B cell (primary cell): ENCODE measurements around the gene DHX30. TPM values are rescaled to one million over a fixed set of nuclear protein-coding genes. Genes with fewer than 3 reads are reported as not detected.

Experiments used
- ATAC-seq: fragments of 200-7000 bp; cut with Tn5 transposase; one replicate; pipeline ENCODE4 v1.10.0; 2021; ENCODE audit warnings: low read depth, mild to moderate bottlenecking, moderate number of reproducible peaks, moderate library complexity
- CTCF ChIA-PET: fragments of 350-600 bp; sonication (Branson Sonifier 250); formaldehyde crosslinking; loops from one replicate; lab custom pipeline; 2021; ENCODE audit warnings: antibody characterized with exemption, inconsistent platforms; lab: Charles Lee
- POLR2A ChIA-PET: fragments of 350-600 bp; sonication (Branson Sonifier 250); formaldehyde crosslinking; loops from one replicate; lab custom pipeline; 2021; ENCODE audit warnings: antibody characterized with exemption; lab: Charles Lee
- DNase-seq: peaks from one replicate; pipeline ENCODE4 v3.0.0; 2013
- H2AFZ ChIP-seq: 2 replicates; pipeline ENCODE4 v1.6.1; 2012; ENCODE audit warnings: mild to moderate bottlenecking, low read depth, low read length; ENCODE audit not compliant: insufficient read depth, poor library complexity, severe bottlenecking
- H3K27ac ChIP-seq, 2 donors: 1 replicate in 1 of 2; 2 replicates in 1 of 2; pipeline ENCODE4 v1.5.1; 2012 to 2013; ENCODE audit warnings: low read length in 2 of 2, mild to moderate bottlenecking in 2 of 2, moderate library complexity in 1 of 2
- H3K27me3 ChIP-seq, 4 experiments: fragments of 200-600 bp in 1 of 4; sonication (generic) in 1 of 4; replicated peaks in 1 of 4; 1 replicate in 2 of 4; 2 replicates in 2 of 4; pipeline versions ENCODE4 v1.6.1 to v1.7.0; 2013 to 2016; ENCODE audit warnings: low read length in 3 of 4, mild to moderate bottlenecking in 2 of 4, mixed read lengths in 1 of 4, moderate library complexity in 1 of 4; ENCODE audit not compliant: insufficient read depth in 4 of 4, control insufficient read depth in 3 of 4; ENCODE audit errors: control extremely low read depth in 1 of 4
- H3K36me3 ChIP-seq, 2 experiments: replicated peaks in 1 of 2; 1 replicate in 1 of 2; 2 replicates in 1 of 2; pipeline versions ENCODE4 v1.6.1 to v1.7.1; 2013; ENCODE audit warnings: low read length in 1 of 2; ENCODE audit not compliant: insufficient read depth in 2 of 2, control insufficient read depth in 1 of 2; ENCODE audit errors: control extremely low read depth in 1 of 2, extremely low read depth in 1 of 2
- H3K4me1 ChIP-seq, 2 donors: fragments of 200-600 bp in 1 of 2; sonication (generic) in 1 of 2; 1 replicate in 1 of 2; 2 replicates in 1 of 2; pipeline versions ENCODE4 v1.5.1 to v1.6.1; 2013 to 2017; ENCODE audit warnings: low read length in 2 of 2; ENCODE audit not compliant: control insufficient read depth in 2 of 2, insufficient read depth in 2 of 2
- H3K4me2 ChIP-seq: replicated peaks from 2 replicates; pipeline ENCODE3; 2012; ENCODE audit warnings: mild to moderate bottlenecking, low read depth, low read length; ENCODE audit not compliant: poor library complexity, severe bottlenecking
- H3K4me3 ChIP-seq, 5 experiments: fragments of 200-600 bp in 1 of 5; sonication (generic) in 1 of 5; 1 replicate in 3 of 5; 2 replicates in 2 of 5; pipeline versions ENCODE4 v1.5.1 to v1.7.0; 2011 to 2016; ENCODE audit warnings: low read length in 4 of 5, mild to moderate bottlenecking in 4 of 5, low read depth in 2 of 5, control low read depth in 1 of 5, moderate library complexity in 1 of 5; ENCODE audit not compliant: insufficient read depth in 1 of 5; ENCODE audit errors: control extremely low read depth in 1 of 5, extremely low read depth in 1 of 5
- H3K79me2 ChIP-seq: fragments of 200-600 bp; sonication (generic); one replicate; pipeline ENCODE4 v1.6.0; 2016; ENCODE audit warnings: low read length; ENCODE audit not compliant: control insufficient read depth, insufficient read depth
- H3K9ac ChIP-seq: fragments of 200-600 bp; sonication (generic); 2 replicates; pipeline ENCODE4 v1.6.1; 2017; ENCODE audit warnings: mild to moderate bottlenecking, low read length, moderate library complexity
- H3K9me3 ChIP-seq, 3 donors: one replicate each; pipeline versions ENCODE4 v1.6.1 to v1.7.1; 2013; ENCODE audit warnings: low read length in 2 of 3; ENCODE audit not compliant: control insufficient read depth in 2 of 3, insufficient read depth in 1 of 3; ENCODE audit errors: control extremely low read depth in 1 of 3
- H4K20me1 ChIP-seq: 2 replicates; pipeline ENCODE4 v1.6.0; 2012; ENCODE audit warnings: mild to moderate bottlenecking, low read length; ENCODE audit not compliant: insufficient read depth, control insufficient read depth, poor library complexity, severe bottlenecking
- H3K27ac Mint-ChIP-seq: one replicate; pipeline ENCODE4 v1.8.0; 2021; ENCODE audit warnings: mixed read lengths
- H3K27me3 Mint-ChIP-seq: one replicate; pipeline ENCODE4 v1.8.0; 2021; ENCODE audit warnings: mixed read lengths
- H3K4me1 Mint-ChIP-seq: one replicate; pipeline ENCODE4 v1.8.0; 2021; ENCODE audit warnings: mixed read lengths
- H3K4me3 Mint-ChIP-seq: one replicate; pipeline ENCODE4 v1.8.0; 2021; ENCODE audit warnings: mixed read lengths
- H3K9me3 Mint-ChIP-seq: one replicate; pipeline ENCODE4 v1.8.0; 2022; ENCODE audit warnings: mixed read lengths; ENCODE audit not compliant: insufficient read depth
- EZH2 ChIP-seq: IDR thresholded peaks from 2 replicates; pipeline ENCODE4 v1.6.1; 2012; ENCODE audit warnings: borderline replicate concordance, low read depth, mild to moderate bottlenecking, moderate library complexity, low read length; ENCODE audit not compliant: insufficient read depth, poor library complexity, severe bottlenecking
- WGBS: methylation state at CpG from one replicate; pipeline ENCODE4 v1.1.5; 2013; ENCODE audit warnings: missing lambda C conversion rate; ENCODE audit not compliant: insufficient coverage; 5-methylcytosine and 5-hydroxymethylcytosine counted together
- intact Hi-C: fragments of 100-400 bp; cut with micrococcal nuclease; formaldehyde crosslinking; loops from one replicate; pipeline ENCODE4 v1.10.0; 2022
- polyA plus RNA-seq: library from polyadenylated mRNA; depleted of rRNA; stranded (reverse); fragments of >200 nt; gene quantifications from 2 replicates; pipeline ENCODE4 v1.2.3, GENCODE V29; 2012
- total RNA-seq, 2 donors: library from RNA; stranded (reverse); fragments of 120-200 nt in 1 of 2; gene quantifications; 1 replicate in 1 of 2; 2 replicates in 1 of 2; pipeline versions ENCODE4 v1.2.3 to v1.2.4, GENCODE V29; 2013 to 2022
- TF ChIP-seq, protein P1 (sequence below): fragments of 200-600 bp; IDR thresholded peaks from one replicate; pipeline ENCODE4 v1.8.0; 2022; ENCODE audit warnings: antibody characterized with exemption, mild to moderate bottlenecking

The DHX30 gene
- total and polyA plus RNA-seq, 2 donors (not counting 1 experiment from before 2014, with no cell fraction given), result 77.0 to 81.8 TPM

DNA sequence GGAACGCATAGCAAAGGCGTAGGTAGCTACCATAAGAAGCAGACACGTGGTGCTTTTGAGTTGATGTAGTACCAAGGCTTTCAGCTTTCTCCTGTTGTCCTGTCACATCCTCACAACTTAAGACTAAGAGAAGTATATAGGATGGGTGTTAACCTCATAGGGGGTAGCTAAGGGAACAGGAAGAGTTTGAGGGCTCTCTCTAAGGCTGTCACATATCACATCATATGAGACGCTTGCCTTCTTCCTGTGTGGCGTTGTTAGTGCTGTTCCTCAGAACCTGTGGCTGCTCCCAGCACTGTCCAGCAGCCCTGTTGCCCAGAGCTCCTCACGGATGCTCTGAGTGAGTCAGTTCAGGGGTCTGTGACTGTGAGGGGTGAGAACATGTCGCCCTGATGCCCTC, 14.7 kb downstream of the DHX30 start:
- ATAC-seq, result no peak
- Histone ChIP-seq H3K9ac (no peak overlapping the region), H3K4me1 (no peaks in the 10 kb centered on the region), H3K27me3 (no peaks in the 10 kb centered on the region), H3K9me3 (no peaks in the 10 kb centered on the region), H3K27ac (no peak overlapping the region), H3K36me3 (peaks cover 5 to 43% of the 10 kb centered on the region in 2 experiments), H2AFZ (no peak overlapping the region), H3K79me2 (peaks cover 7% of the 10 kb centered on the region), H3K4me3 (no peak overlapping the region), H3K4me2 (no peak overlapping the region), H4K20me1 (no peaks in the 10 kb centered on the region)
- WGBS, result no CpG with 5 or more reads among the region's 7 CpGs
- ChIA-PET CTCF (interaction anchor here (1.3 to 4.5 kb wide), 2 partner anchors 7 to 10 kb away, joined by 3 to 32 read pairs; no protein-coding TSS in a partner anchor), POLR2A (no interaction called here)
- H3K4me1 Mint-ChIP-seq, result no peaks in the 10 kb centered on the region
- no peak overlapping the region for H3K4me3 Mint-ChIP-seq
- intact Hi-C loops, result no loop called here
- H3K9me3 Mint-ChIP-seq, result no peaks in the 10 kb centered on the region
- H3K27me3 Mint-ChIP-seq, result no peaks in the 10 kb centered on the region
- TF ChIP-seq EZH2, result no peak
- TF ChIP-seq, protein P1, sequence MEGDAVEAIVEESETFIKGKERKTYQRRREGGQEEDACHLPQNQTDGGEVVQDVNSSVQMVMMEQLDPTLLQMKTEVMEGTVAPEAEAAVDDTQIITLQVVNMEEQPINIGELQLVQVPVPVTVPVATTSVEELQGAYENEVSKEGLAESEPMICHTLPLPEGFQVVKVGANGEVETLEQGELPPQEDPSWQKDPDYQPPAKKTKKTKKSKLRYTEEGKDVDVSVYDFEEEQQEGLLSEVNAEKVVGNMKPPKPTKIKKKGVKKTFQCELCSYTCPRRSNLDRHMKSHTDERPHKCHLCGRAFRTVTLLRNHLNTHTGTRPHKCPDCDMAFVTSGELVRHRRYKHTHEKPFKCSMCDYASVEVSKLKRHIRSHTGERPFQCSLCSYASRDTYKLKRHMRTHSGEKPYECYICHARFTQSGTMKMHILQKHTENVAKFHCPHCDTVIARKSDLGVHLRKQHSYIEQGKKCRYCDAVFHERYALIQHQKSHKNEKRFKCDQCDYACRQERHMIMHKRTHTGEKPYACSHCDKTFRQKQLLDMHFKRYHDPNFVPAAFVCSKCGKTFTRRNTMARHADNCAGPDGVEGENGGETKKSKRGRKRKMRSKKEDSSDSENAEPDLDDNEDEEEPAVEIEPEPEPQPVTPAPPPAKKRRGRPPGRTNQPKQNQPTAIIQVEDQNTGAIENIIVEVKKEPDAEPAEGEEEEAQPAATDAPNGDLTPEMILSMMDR, result no peak
- H3K27ac Mint-ChIP-seq, result peak overlapping the region; percentile 6
- DNase-seq, result no peak
